Vagina (tissue), 2 donors: ENCODE data around the gene SORCS2. TPM values are rescaled to one million over a fixed set of nuclear protein-coding genes. Genes with fewer than 3 reads are reported as not detected.

Experiments
- DNase-seq, 2 donors: peaks; one replicate each; pipeline ENCODE4 v3.0.0-alpha.2; 2017; ENCODE audit errors: extremely low spot score in 2 of 2
- H3K27ac ChIP-seq: fragments of 200-600 bp; sonication (generic); one replicate; pipeline ENCODE4 v1.5.1; 2019
- H3K27me3 ChIP-seq: fragments of 200-600 bp; sonication (generic); one replicate; pipeline ENCODE4 v1.5.1; 2019
- H3K36me3 ChIP-seq, 2 donors: fragments of 200-600 bp; sonication (generic); one replicate each; pipeline ENCODE4 v1.5.1; 2017 to 2019
- H3K4me1 ChIP-seq: fragments of 200-600 bp; sonication (generic); one replicate; pipeline ENCODE4 v1.5.1; 2019
- H3K4me3 ChIP-seq, 2 donors: fragments of 200-600 bp; sonication (generic); 1 replicate in 1 of 2; 2 replicates in 1 of 2; pipeline ENCODE4 v1.5.1; 2016 to 2019
- H3K9me3 ChIP-seq: fragments of 200-600 bp; sonication (generic); one replicate; pipeline ENCODE4 v1.5.1; 2019
- POLR2A ChIP-seq, 2 donors: fragments of 450-650 bp; IDR thresholded peaks; one replicate each; pipeline ENCODE4 v1.6.1; 2017; ENCODE audit warnings: antibody characterized with exemption in 2 of 2, mild to moderate bottlenecking in 2 of 2, moderate library complexity in 2 of 2
- POLR2AphosphoS5 ChIP-seq, 2 donors: sonication (generic); formaldehyde crosslinking; IDR thresholded peaks; one replicate each; pipeline ENCODE4 v1.9.0; 2017; ENCODE audit warnings: antibody characterized with exemption in 2 of 2, mild to moderate bottlenecking in 2 of 2, low read depth in 1 of 2; ENCODE audit not compliant: insufficient read depth in 1 of 2
- intact Hi-C: fragments of 100-400 bp; cut with DNase I; formaldehyde crosslinking; loops from one replicate; pipeline ENCODE4 v1.15.1; 2023
- total RNA-seq: library from RNA; depleted of rRNA; stranded (reverse); fragments of >200 nt; gene quantifications from one replicate; pipeline ENCODE4 v1.2.3, GENCODE V29; 2016
- TF ChIP-seq, protein P1 (sequence below), 3 experiments: fragments of 450-650 bp in 2 of 3; fragments of 200-600 bp in 1 of 3; sonication (generic) in 1 of 3; IDR thresholded peaks; one replicate each; pipeline ENCODE4 v1.5.1; 2017 to 2019; ENCODE audit warnings: antibody characterized with exemption in 3 of 3, mild to moderate bottlenecking in 2 of 3, moderate library complexity in 2 of 3

SORCS2 gene
- total RNA-seq, 1 donor from 2014 or later, result 5.4 TPM

DNA sequence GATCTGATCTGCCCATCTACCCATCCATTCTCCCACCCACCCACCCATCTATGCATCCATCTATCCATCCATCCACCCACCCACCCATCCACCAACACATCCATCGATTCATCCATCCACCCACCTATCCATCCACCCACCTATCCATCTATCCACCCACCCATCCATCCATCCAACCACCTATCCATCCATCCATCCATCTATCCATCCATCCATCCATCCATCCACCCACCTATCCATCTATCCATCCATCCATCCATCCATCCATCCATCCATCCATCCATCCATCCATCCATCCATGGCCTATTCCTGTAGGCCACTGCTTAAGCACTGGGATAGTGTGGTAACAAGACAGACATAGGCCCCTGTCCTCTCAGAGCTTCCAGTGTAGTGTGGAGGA, 69.8 kb downstream of the SORCS2 start:
- intact Hi-C loops, result no loop called here
- DNase-seq, result no peak
- Histone ChIP-seq H3K27ac (no peak overlapping the region), H3K27me3 (no peaks in the 10 kb centered on the region), H3K4me1 (peaks cover 12% of the 10 kb centered on the region), H3K36me3 (no peaks in the 10 kb centered on the region), H3K9me3 (no peaks in the 10 kb centered on the region), H3K4me3 (no peak overlapping the region)
- TF ChIP-seq, protein P1, sequence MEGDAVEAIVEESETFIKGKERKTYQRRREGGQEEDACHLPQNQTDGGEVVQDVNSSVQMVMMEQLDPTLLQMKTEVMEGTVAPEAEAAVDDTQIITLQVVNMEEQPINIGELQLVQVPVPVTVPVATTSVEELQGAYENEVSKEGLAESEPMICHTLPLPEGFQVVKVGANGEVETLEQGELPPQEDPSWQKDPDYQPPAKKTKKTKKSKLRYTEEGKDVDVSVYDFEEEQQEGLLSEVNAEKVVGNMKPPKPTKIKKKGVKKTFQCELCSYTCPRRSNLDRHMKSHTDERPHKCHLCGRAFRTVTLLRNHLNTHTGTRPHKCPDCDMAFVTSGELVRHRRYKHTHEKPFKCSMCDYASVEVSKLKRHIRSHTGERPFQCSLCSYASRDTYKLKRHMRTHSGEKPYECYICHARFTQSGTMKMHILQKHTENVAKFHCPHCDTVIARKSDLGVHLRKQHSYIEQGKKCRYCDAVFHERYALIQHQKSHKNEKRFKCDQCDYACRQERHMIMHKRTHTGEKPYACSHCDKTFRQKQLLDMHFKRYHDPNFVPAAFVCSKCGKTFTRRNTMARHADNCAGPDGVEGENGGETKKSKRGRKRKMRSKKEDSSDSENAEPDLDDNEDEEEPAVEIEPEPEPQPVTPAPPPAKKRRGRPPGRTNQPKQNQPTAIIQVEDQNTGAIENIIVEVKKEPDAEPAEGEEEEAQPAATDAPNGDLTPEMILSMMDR (IDR thresholded peaks at IDR 0.05), result no peak
- TF ChIP-seq POLR2AphosphoS5 (IDR thresholded peaks at IDR 0.05; ENCODE audit: insufficient read depth in 1 of 2, low read depth in 1 of 2), result no peak
- TF ChIP-seq POLR2A (IDR thresholded peaks at IDR 0.05), result no peak

DNA sequence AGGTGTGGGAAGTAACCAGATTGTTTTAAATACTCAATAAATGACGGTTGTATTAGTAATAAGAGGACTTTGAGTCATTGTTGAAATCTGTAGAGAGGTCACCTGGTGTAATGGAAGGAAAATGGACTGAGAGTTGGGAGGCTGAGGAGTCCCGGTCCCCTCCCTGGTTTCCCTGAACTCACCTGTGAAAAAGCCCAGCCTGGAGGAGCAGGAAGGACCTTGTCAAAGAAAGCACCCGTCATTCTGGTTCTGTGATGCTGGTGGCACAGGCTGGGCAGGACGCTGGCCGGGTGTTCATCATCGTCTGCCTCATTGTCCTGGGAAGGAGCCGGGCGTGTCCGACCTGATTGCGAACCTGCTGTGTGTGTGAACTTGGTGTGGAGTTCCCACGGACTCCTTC, 70.8 kb downstream of the SORCS2 start:
- Histone ChIP-seq H3K27ac (no peak overlapping the region), H3K9me3 (no peaks in the 10 kb centered on the region), H3K27me3 (no peaks in the 10 kb centered on the region), H3K4me1 (peaks cover 12% of the 10 kb centered on the region), H3K36me3 (no peaks in the 10 kb centered on the region), H3K4me3 (no peak overlapping the region)
- no peak for DNase-seq
- TF ChIP-seq POLR2AphosphoS5 (IDR thresholded peaks at IDR 0.05; ENCODE audit: insufficient read depth in 1 of 2, low read depth in 1 of 2), result peak in 1 of 2 donors; percentile 23
- no peak for TF ChIP-seq POLR2A (IDR thresholded peaks at IDR 0.05)
- TF ChIP-seq, protein P1 (IDR thresholded peaks at IDR 0.05), result no peak
- intact Hi-C loops, result no loop called here

DNA sequence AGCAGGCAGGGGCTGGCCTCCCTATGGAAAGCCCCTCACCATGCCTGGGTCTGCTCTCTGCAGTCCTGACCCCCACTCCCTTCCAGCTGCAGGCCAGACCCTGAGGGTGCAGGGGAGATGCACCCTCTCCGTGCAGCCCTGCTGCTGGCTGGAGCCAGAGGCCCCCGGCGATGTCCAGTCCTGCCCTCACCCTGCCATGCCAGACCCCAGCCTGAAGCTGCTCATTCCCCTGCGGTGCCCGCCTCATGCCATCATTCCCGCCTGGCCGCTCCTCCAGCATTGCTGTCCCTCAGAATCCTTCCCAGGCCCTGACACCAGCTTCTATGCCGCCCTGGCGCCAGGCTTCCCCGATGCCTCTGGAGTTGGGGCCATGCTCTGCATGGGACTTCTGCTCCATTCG, 72.4 kb downstream of the SORCS2 start:
- Histone ChIP-seq H3K27ac (no peak overlapping the region), H3K27me3 (no peaks in the 10 kb centered on the region), H3K9me3 (no peaks in the 10 kb centered on the region), H3K36me3 (no peaks in the 10 kb centered on the region), H3K4me1 (peaks cover 12% of the 10 kb centered on the region), H3K4me3 (no peak overlapping the region)
- no peak for DNase-seq
- intact Hi-C loops, result no loop called here
- TF ChIP-seq, protein P1 (IDR thresholded peaks at IDR 0.05), result no peak
- no peak for TF ChIP-seq POLR2AphosphoS5 (IDR thresholded peaks at IDR 0.05; ENCODE audit: insufficient read depth in 1 of 2, low read depth in 1 of 2)
- TF ChIP-seq POLR2A (IDR thresholded peaks at IDR 0.05), result no peak

GRCh38 chr4:7266525-7267292, 74.4 kb downstream of the SORCS2 start:
- Histone ChIP-seq H3K36me3 (no peaks in the 10 kb centered on the region), H3K27ac (no peak overlapping the region), H3K4me1 (peaks cover under 1% of the 10 kb centered on the region), H3K27me3 (no peaks in the 10 kb centered on the region), H3K4me3 (no peak overlapping the region), H3K9me3 (no peaks in the 10 kb centered on the region)
- TF ChIP-seq POLR2AphosphoS5 (IDR thresholded peaks at IDR 0.05; ENCODE audit: insufficient read depth in 1 of 2, low read depth in 1 of 2), result no peak
- TF ChIP-seq, protein P1 (IDR thresholded peaks at IDR 0.05), result no peak
- no peak for TF ChIP-seq POLR2A (IDR thresholded peaks at IDR 0.05)
- no peak for DNase-seq
- intact Hi-C loops, result no loop called here

- no peak overlapping the region for H3K27ac ChIP-seq
- no peak for TF ChIP-seq POLR2AphosphoS5 (IDR thresholded peaks at IDR 0.05; ENCODE audit: insufficient read depth in 1 of 2, low read depth in 1 of 2)
- TF ChIP-seq, protein P1 (IDR thresholded peaks at IDR 0.05), result no peak
- TF ChIP-seq POLR2A (IDR thresholded peaks at IDR 0.05), result no peak
- DNase-seq, result no peak
- H3K36me3 ChIP-seq, result no peaks in the 10 kb centered on the region
- no peaks in the 10 kb centered on the region for H3K9me3 ChIP-seq
- H3K4me1 ChIP-seq, result no peaks in the 10 kb centered on the region
- H3K27me3 ChIP-seq, result no peaks in the 10 kb centered on the region
- no peak overlapping the region for H3K4me3 ChIP-seq
- intact Hi-C loops, result no loop called here
Measured at GRCh38 chr4:7267829-7268228, 75.5 kb downstream of the SORCS2 start.
